Hepatocyte (in vitro differentiated cells): Measurements from ENCODE around the gene TP53I13. TPM values are rescaled to one million over a fixed set of nuclear protein-coding genes. Genes with fewer than 3 reads are reported as not detected.

Source experiments
- DNase-seq: peaks from one replicate; pipeline ENCODE4 v3.0.0-alpha.2; 2016; ENCODE audit warnings: low spot score
- H2AFZ ChIP-seq: fragments of 200-600 bp; sonication (generic); 2 replicates; pipeline ENCODE4 v1.6.0; 2016; ENCODE audit warnings: antibody characterized with exemption, mild to moderate bottlenecking
- H3K27ac ChIP-seq: fragments of 200-600 bp; sonication (generic); 2 replicates; pipeline ENCODE4 v1.5.1; 2016; ENCODE audit warnings: mild to moderate bottlenecking
- H3K27me3 ChIP-seq: fragments of 200-600 bp; sonication (generic); 2 replicates; pipeline ENCODE4 v1.6.1; 2016
- H3K36me3 ChIP-seq: fragments of 200-600 bp; sonication (generic); replicated peaks from 2 replicates; pipeline ENCODE4 v1.5.1; 2016; ENCODE audit warnings: low read depth; ENCODE audit not compliant: insufficient read depth
- H3K4me1 ChIP-seq: fragments of 200-600 bp; sonication (generic); 2 replicates; pipeline ENCODE4 v1.5.1; 2016; ENCODE audit warnings: mild to moderate bottlenecking, moderate library complexity; ENCODE audit not compliant: insufficient read depth
- H3K4me2 ChIP-seq: fragments of 200-600 bp; sonication (generic); 2 replicates; pipeline ENCODE4 v1.6.0; 2016
- H3K4me3 ChIP-seq: fragments of 200-600 bp; sonication (generic); 2 replicates; pipeline ENCODE4 v1.5.1; 2016; ENCODE audit warnings: mild to moderate bottlenecking
- H3K79me2 ChIP-seq: fragments of 200-600 bp; sonication (generic); 2 replicates; pipeline ENCODE4 v1.6.0; 2017; ENCODE audit warnings: mild to moderate bottlenecking
- H3K9me2 ChIP-seq: fragments of 200-600 bp; sonication (generic); replicated peaks from 2 replicates; pipeline ENCODE4 v1.6.0; 2017; ENCODE audit warnings: mild to moderate bottlenecking; ENCODE audit not compliant: insufficient read depth
- H3K9me3 ChIP-seq: fragments of 200-600 bp; sonication (generic); 2 replicates; pipeline ENCODE4 v1.5.1; 2016; ENCODE audit warnings: low read depth, mild to moderate bottlenecking
- H4K20me1 ChIP-seq: fragments of 200-600 bp; sonication (generic); 2 replicates; pipeline ENCODE4 v1.6.0; 2016; ENCODE audit warnings: mild to moderate bottlenecking; ENCODE audit not compliant: insufficient read depth, poor library complexity, severe bottlenecking
- EZH2 ChIP-seq: fragments of 200-600 bp; sonication (generic); IDR thresholded peaks from 2 replicates; pipeline ENCODE4 v1.6.1; 2016; ENCODE audit warnings: antibody characterized with exemption, mild to moderate bottlenecking, borderline replicate concordance
- EZH2phosphoT487 ChIP-seq: fragments of 200-600 bp; sonication (generic); IDR thresholded peaks from one replicate; pipeline ENCODE4 v1.6.1; 2018; ENCODE audit warnings: antibody characterized with exemption, mild to moderate bottlenecking, low read depth, moderate library complexity; ENCODE audit not compliant: unreplicated experiment, severe bottlenecking
- WGBS: methylation state at CpG from one replicate; pipeline ENCODE4 v1.1.6; 2016; ENCODE audit warnings: low lambda C conversion rate; ENCODE audit errors: missing lambda C conversion rate; 5-methylcytosine and 5-hydroxymethylcytosine counted together
- polyA plus RNA-seq: library from polyadenylated mRNA; unstranded; fragments of >200 nt; fragmentation: Nextera tagmentation; extraction: Ambion mirVana; gene quantifications from 2 replicates; pipeline ENCODE4 v1.2.1, GENCODE V29; 2016
- total RNA-seq: library from RNA; depleted of rRNA; stranded (reverse); fragments of >200 nt; gene quantifications from 2 replicates; pipeline ENCODE4 v1.2.3, GENCODE V29; 2014
- TF ChIP-seq, protein P1 (sequence below): fragments of 200-600 bp; sonication (generic); IDR thresholded peaks from 2 replicates; pipeline ENCODE4 v1.5.1; 2016; ENCODE audit warnings: antibody characterized with exemption, mild to moderate bottlenecking; ENCODE audit not compliant: poor library complexity

The TP53I13 gene
- total and polyA plus RNA-seq, 2 experiments from 2014 or later, result 43.4 to 92.9 TPM

DNA sequence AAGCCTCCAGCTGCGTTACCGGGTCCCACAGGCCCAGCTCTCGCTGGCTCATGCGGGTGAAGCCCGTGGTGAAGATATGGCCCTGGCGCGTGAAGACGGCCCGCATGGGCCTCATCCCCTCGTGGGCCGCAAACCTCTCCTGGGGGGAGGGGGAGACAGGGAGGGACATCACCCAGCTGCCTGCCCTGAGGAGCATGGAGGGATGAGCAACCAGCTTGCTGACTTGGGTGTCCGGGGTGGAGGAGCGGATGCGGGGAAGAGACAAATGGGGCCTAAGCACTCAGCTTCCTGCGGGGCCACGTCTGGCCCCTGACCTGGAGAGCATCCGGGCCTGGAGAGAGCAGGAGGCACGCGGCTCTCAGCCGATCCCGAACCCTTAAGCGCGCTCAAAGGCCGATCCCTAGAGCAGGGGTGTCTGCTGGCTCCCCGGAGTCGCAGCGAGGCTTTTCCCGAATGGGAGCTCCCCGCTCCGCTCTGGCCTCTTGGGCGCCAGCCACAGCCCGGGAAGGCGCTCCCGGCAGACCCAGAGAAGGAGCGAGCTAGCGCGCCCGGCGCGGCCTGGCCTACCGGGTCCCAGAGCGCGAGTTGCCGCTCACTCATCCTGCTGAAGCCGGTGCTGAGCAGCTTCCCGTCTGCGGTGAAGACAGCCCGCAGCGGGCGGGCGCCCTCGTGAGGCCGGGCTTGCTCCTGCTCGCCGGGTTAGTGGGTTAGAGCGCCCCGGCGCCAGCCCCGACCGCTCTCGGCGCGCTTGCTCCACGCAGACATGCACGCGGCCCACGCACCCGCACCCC, 49.2 kb downstream of the TP53I13 start:
- peaks cover 28% of the 10 kb centered on the region for H3K4me1 ChIP-seq
- DNase-seq, result peak; percentile 83
- peak overlapping the region; percentile 81 for H3K4me2 ChIP-seq
- no peaks in the 10 kb centered on the region for H3K36me3 ChIP-seq
- TF ChIP-seq EZH2, result peak; percentile 58
- no peak for TF ChIP-seq EZH2phosphoT487
- TF ChIP-seq, protein P1, sequence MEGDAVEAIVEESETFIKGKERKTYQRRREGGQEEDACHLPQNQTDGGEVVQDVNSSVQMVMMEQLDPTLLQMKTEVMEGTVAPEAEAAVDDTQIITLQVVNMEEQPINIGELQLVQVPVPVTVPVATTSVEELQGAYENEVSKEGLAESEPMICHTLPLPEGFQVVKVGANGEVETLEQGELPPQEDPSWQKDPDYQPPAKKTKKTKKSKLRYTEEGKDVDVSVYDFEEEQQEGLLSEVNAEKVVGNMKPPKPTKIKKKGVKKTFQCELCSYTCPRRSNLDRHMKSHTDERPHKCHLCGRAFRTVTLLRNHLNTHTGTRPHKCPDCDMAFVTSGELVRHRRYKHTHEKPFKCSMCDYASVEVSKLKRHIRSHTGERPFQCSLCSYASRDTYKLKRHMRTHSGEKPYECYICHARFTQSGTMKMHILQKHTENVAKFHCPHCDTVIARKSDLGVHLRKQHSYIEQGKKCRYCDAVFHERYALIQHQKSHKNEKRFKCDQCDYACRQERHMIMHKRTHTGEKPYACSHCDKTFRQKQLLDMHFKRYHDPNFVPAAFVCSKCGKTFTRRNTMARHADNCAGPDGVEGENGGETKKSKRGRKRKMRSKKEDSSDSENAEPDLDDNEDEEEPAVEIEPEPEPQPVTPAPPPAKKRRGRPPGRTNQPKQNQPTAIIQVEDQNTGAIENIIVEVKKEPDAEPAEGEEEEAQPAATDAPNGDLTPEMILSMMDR, result peak; percentile 67
- no peaks in the 10 kb centered on the region for H3K9me2 ChIP-seq
- H3K9me3 ChIP-seq, result no peaks in the 10 kb centered on the region
- 15% methylated on average over 67 of the region's 68 CpGs for whole genome bisulfite sequencing
- H3K4me3 ChIP-seq, result no peak overlapping the region
- no peak overlapping the region for H2AFZ ChIP-seq
- no peak overlapping the region for H3K27ac ChIP-seq
- no peaks in the 10 kb centered on the region for H4K20me1 ChIP-seq
- H3K79me2 ChIP-seq, result no peaks in the 10 kb centered on the region
- peaks cover 81% of the 10 kb centered on the region for H3K27me3 ChIP-seq

DNA sequence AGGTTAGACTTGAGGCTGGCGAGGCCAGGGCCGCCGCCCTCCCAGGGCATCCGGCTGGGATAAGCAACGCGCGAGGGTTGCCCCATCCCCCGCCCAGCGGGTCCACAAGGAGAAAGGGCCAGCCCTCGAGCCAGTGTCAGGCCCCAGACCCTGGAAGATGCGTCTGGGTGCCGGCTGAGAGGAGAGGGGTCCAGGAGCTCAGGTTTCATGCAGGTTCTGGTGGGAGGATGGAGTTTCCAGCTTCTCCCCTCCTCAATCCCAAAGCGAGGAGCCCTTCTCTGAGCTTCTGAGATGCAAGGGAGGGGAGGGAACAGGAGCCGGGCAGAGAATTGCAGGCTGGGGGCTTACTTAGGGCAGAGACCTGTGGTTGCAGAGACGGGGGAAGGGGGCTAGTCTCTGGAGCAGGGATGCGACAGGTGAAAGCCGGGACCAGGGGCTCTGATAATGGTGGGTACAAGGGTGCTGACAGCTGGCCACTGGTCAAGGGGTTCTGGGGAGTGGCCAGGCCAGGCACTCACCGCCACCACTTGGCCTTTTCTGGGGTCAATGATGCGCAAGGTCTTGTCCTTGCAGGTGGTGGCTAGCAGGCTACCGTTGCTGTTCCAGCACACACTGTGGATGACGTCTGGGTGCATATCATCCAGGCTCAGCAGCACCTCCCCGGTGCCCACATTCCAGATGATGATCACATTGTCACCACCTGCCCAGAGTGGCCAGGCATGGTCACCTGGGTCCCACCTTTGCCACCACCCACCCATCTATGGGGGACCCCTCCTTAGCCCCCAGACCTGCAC, 50.0 kb downstream of the TP53I13 start:
- DNase-seq, result no peak
- WGBS, result 44% methylated on average over 22 of the region's 22 CpGs
- Histone ChIP-seq H3K9me2 (no peaks in the 10 kb centered on the region), H3K27ac (no peak overlapping the region), H3K36me3 (no peaks in the 10 kb centered on the region), H2AFZ (no peak overlapping the region), H3K4me1 (peaks cover 33% of the 10 kb centered on the region), H3K27me3 (peaks cover 88% of the 10 kb centered on the region), H3K79me2 (no peaks in the 10 kb centered on the region), H3K4me2 (peak overlapping the region; percentile 81), H4K20me1 (no peaks in the 10 kb centered on the region), H3K9me3 (no peaks in the 10 kb centered on the region), H3K4me3 (no peak overlapping the region)
- TF ChIP-seq, protein P1, result no peak
- TF ChIP-seq EZH2, result peak; percentile 51

DNA sequence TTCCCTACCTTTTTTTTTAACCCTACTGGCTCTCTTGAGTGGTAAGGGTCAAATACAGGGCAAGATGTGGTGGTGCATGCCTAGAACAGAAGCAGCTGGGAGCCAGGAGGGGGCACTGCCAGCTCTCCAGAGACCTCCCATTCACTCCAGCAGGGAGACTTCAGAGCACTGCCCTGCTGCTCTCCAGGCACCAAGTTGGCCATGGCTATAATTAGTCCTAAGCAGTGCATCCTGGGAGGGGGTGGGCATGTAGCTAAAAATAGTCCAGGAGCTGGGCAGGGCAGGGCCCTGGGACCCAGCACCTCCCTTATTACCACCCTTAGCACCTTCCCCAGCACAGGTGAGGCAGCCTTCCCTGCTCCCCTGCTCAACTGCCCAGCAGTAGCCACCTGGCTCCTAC, 50.8 kb downstream of the TP53I13 start:
- H3K4me1 ChIP-seq, result peaks cover 31% of the 10 kb centered on the region
- no peak for DNase-seq
- H2AFZ ChIP-seq, result no peak overlapping the region

More for the DNA sequence above, 50.8 kb downstream of the TP53I13 start:
- H3K4me2 ChIP-seq, result no peak overlapping the region
- H3K9me3 ChIP-seq, result no peaks in the 10 kb centered on the region
- no peaks in the 10 kb centered on the region for H3K36me3 ChIP-seq
- TF ChIP-seq, protein P1, result no peak
- TF ChIP-seq EZH2, result no peak
- no peak for TF ChIP-seq EZH2phosphoT487
- no peak overlapping the region for H3K27ac ChIP-seq
- no peak overlapping the region for H3K4me3 ChIP-seq
- no peaks in the 10 kb centered on the region for H3K9me2 ChIP-seq
- H4K20me1 ChIP-seq, result no peaks in the 10 kb centered on the region
- peaks cover 85% of the 10 kb centered on the region for H3K27me3 ChIP-seq
- no peaks in the 10 kb centered on the region for H3K79me2 ChIP-seq
